Heart left ventricle (tissue), 13 donors: ENCODE data around the gene INTS2.

Experiments used
- CTCF ChIP-seq, 12 donors: fragments of 200-600 bp; sonication (generic) in 4 of 12; IDR thresholded peaks; one replicate each; pipeline versions ENCODE4 v1.5.0 to v1.8.0; 2018 to 2022; ENCODE audit warnings: antibody characterized with exemption in 12 of 12, mild to moderate bottlenecking in 5 of 12
- POLR2A ChIP-seq, 2 donors: fragments of 450-650 bp; IDR thresholded peaks; one replicate each; pipeline ENCODE4 v1.6.1; 2017; ENCODE audit warnings: antibody characterized with exemption in 2 of 2, mild to moderate bottlenecking in 2 of 2, moderate library complexity in 2 of 2
- donor health status: ischemic (EF 13 %, LVEDD 7.1; RV severe dilation, severe dysfunction).
- donor health status: DM: no; HTN: yes; CAD: no.
- donor health status: DM: no; HTN: no; CAD: no.
- donor health status: ischemic (EF 25% LVEDD 6.9; RV normal size, moderate dysfunction).
- donor health status: ischemic (EF 25% LVEDD 5.7; RV mildly dilated, moderate dysfunction).
- donor health status: ischemic (EF 35%, LVEDD 5.7; RV mildly dilated, moderate dysfunction).
- donor health status: nonischemic (EF 11% LVEDD 7.7; RV severe dilation, severe dysfunction).
- donor health status: DM: yes; HTN: yes; CAD: no.
- donor health status: PGD.
- donor health status: ischemic (EF 29% LVEDD 5.4; RV normal size, mild dysfunction).
- donor health status: nonischemic (EF 23%, LVEDD 6.1; RV moderate dilation, normal function).

- TF ChIP-seq CTCF (IDR thresholded peaks at IDR 0.05) (no peak), POLR2A (IDR thresholded peaks at IDR 0.05) (no peak)
Observed at GRCh38 chr17:61827649-61828395, 100.0 kb downstream of the INTS2 start.
